DOHH2 (cell line): ENCODE data around the gene FHOD3.

Experiments
- CTCF ChIP-seq: fragments of 200-600 bp; sonication (generic); IDR thresholded peaks from one replicate; pipeline ENCODE4 v1.5.1; 2014; ENCODE audit warnings: antibody characterized with exemption, mild to moderate bottlenecking, low read depth, low read length; ENCODE audit not compliant: poor library complexity, severe bottlenecking
- EZH2phosphoT487 ChIP-seq: fragments of 200-600 bp; sonication (generic); IDR thresholded peaks from 2 replicates; pipeline ENCODE4 v1.6.1; 2017; ENCODE audit warnings: borderline replicate concordance, mild to moderate bottlenecking, antibody characterized with exemption, low read length, moderate library complexity, mixed read lengths

GRCh38 chr18:36812678-36813077, 515.2 kb downstream of the FHOD3 start:
- TF ChIP-seq CTCF: no peak
- no peak for TF ChIP-seq EZH2phosphoT487
